Stimulated activated naive CD4-positive, alpha-beta T cell treated with Interleukin-2 at 50 U/mL for 16 hours (primary cell): ENCODE data around the gene OR51G2.
"Not testable (repeated sequence)": the region's sequence is repeated elsewhere in the genome, so short reads cannot be mapped to it uniquely, and the experiment has no call there.

Experiments
- DNase-seq: peaks from one replicate; lab custom pipeline; 2025; lab: John Stamatoyannopoulos, UW

Gene OR51G2

GRCh38 chr11:4919250-4919649 is at the start of gene OR51G2:
OR51G2 (minus strand) TSS chr11:4919350; CDS start chr11:4915663, 3,687 bp downstream.
- no peak for DNase-seq

GRCh38 chr11:4962816-4963215 is 43.7 kb upstream of the OR51G2 start:
- no peak for DNase-seq

DNA sequence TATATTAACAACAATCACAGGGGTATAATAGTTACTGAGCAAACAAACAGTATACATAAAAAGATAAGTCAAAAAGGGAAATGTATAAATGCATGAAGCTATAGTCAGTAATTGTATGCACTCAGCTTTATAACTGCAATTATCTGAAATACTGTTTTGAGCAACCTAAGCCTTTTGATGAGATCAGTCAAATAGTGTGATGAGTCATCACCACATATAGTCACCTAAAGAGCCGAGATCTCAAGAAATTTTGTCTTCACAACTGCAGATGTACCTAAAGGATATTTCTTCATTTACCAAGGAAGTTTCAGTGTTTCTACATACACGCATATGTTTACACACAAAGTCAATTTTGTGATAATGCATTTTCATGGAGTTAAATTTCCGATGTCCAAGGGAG is 41.7 kb upstream of the OR51G2 start:
- DNase-seq = no peak

DNA sequence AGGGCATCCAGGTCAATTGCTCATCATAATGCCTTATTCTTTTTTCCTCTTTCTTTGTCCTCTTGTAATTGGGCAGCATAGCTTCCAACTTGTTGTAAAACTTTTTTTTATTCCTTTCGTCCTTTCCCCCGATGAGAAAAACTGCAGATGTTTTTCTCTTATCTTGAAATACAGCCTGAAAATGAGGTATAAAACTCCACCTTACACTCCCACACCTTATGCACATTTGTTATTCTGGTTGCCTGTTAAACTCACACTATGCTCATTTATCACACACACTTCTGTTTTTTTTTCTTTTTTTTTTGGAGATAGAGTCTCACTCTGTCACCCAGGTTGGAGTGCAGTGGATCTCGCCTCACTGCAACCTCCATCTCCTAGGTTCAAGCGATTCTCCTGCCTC is 38.2 kb upstream of the OR51G2 start:
- DNase-seq = no peak

- not testable (repeated sequence) for DNase-seq
Observed at GRCh38 chr11:4955613-4956012, 36.5 kb upstream of the OR51G2 start, which contains the start of gene OR51A2. OR51A2 (minus strand) TSS chr11:4955713; CDS start chr11:4955713, 0 bp downstream.

GRCh38 chr11:4947505-4947904 is 28.4 kb upstream of the OR51G2 start, which contains the start of gene OR51A4:
OR51A4 (minus strand) TSS chr11:4947605; CDS start chr11:4947100, 505 bp downstream.
- no peak for DNase-seq

DNA sequence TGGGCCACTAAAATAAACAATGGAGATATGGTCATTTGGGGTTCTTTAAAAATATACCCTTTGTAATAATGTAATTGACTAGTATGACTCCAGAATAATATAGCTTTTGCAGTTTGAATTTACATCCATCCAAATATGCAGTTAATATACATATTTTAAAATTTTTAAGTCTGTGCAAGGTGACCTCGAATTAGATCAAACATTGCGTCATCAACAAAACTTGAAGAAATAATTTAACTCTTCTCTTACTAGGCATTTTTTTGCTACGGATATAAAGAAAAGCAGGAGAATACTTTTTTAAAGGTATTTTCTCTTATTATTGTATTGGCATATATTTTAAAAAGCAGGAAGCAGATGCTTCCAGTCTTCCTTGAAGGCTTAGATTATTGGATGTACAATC is 17.6 kb upstream of the OR51G2 start:
- DNase-seq = no peak

DNA sequence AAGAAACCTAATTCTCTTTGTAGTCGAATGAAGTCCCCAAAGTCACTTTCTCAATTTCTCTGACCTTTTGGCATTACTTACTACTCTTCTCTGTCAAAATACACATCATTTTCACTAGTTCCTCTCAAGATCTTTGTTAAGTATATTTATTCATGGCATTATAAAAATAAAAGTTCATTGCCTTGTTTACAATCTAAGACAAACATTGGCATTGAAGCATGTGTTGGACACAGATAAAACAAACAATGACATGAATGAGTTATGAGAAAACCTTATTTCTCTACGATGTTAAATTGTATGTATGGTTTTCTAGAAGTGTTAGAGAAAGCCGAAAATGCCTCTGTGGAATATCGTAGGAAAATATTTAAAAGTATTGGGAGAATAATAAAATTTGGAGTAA is 13.6 kb upstream of the OR51G2 start:
- DNase-seq = no peak

GRCh38 chr11:4926608-4927007 is 7.5 kb upstream of the OR51G2 start:
- DNase-seq = no peak

- no peak for DNase-seq
Observed at GRCh38 chr11:4924239-4924638, 5.1 kb upstream of the OR51G2 start, which contains the start of gene OR51G1. OR51G1 (minus strand) TSS chr11:4924339; CDS start chr11:4924339, 0 bp downstream.

GRCh38 chr11:4922304-4922703 is 3.2 kb upstream of the OR51G2 start:
- no peak for DNase-seq

GRCh38 chr11:4921796-4922195 is 2.6 kb upstream of the OR51G2 start:
- DNase-seq = no peak

- DNase-seq = no peak
Observed at GRCh38 chr11:4916581-4916980, 2.6 kb downstream of the OR51G2 start.

- DNase-seq = no peak
Observed at GRCh38 chr11:4903484-4903883, 15.7 kb downstream of the OR51G2 start, which contains the start of gene OR51A7. OR51A7 (plus strand) TSS chr11:4903783; CDS start chr11:4907370, 3,587 bp downstream.

- no peak for DNase-seq
Observed at GRCh38 chr11:4891996-4892640, 27.0 kb downstream of the OR51G2 start.

- no peak for DNase-seq
Observed at GRCh38 chr11:4890279-4890678, 28.9 kb downstream of the OR51G2 start.

DNA sequence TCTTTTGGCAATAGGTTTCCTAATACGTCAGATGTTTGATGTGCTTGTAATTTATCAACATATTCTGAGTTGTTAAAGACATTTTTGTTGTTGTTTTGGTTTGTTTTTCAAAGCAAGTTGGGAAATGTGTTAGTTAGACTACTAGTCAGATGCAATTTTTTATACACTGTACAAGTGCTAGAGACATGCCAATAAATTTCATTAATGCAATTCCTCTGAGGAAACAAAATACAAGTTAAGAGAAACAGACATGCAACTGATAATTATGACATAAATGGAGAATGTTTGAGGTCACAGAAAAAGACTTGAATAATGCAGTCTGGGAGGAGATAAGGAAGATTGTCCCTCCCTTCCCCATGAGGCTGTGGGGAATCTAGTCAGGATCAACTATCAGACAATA is 31.6 kb downstream of the OR51G2 start:
- DNase-seq = no peak

DNA sequence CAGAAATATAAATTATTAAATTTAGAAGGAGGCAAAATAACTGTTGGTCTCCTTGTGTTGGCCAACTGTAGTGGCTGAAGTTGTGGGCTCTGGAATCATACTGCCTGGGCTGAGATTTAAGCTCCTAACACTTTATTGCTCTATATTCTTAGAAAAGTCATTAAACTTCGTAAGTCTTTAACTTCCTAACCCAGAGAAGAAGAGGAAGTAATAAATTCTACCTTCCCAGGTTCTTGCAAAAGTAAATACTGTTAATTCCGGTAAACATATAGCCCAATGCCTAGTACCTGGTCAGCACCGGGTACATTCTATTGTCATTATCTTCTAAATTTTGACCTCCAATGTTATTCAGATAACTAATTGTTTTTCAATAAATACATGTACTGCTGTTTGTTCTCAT is 33.0 kb downstream of the OR51G2 start:
- DNase-seq = no peak

DNA sequence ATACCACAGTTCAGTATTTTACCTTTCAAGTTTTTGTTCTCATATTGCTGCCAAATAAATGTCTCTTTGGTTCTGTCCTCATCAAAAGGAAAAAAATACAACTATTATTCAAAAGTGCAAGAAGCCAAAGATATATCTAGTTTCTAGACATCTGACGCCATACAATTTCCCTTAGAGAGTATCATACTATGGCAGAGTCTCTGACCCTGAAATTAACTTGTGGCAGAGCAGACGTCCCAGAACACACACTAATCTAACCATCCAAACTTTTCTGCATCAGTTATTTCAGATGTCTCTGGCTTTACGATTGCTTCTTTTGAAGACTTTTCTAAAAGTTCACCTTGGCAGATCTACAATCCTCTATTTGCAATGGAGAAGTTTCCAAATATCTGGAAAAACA is 34.8 kb downstream of the OR51G2 start:
- no peak for DNase-seq

- no peak for DNase-seq
Observed at GRCh38 chr11:4882543-4882942, 36.6 kb downstream of the OR51G2 start.

DNA sequence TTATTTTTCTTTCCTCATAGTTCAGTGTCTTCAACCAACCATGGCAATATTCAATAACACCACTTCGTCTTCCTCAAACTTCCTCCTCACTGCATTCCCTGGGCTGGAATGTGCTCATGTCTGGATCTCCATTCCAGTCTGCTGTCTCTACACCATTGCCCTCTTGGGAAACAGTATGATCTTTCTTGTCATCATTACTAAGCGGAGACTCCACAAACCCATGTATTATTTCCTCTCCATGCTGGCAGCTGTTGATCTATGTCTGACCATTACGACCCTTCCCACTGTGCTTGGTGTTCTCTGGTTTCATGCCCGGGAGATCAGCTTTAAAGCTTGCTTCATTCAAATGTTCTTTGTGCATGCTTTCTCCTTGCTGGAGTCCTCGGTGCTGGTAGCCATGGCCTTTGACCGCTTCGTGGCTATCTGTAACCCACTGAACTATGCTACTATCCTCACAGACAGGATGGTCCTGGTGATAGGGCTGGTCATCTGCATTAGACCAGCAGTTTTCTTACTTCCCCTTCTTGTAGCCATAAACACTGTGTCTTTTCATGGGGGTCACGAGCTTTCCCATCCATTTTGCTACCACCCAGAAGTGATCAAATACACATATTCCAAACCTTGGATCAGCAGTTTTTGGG is 37.2 kb downstream of the OR51G2 start, which contains the start of gene OR51T1:
TSS of gene OR51T1 (plus strand) at position 41 of the 641 bp plus-strand sequence. CDS start at position 41, 0 bp downstream.
- DNase-seq = no peak

- no peak for DNase-seq
Observed at GRCh38 chr11:4881188-4881587, 38.0 kb downstream of the OR51G2 start.

- DNase-seq = no peak
Observed at GRCh38 chr11:4865855-4866254, 53.3 kb downstream of the OR51G2 start.
